IPS-18a (cell line): ENCODE measurements around the gene KCTD3.

Source experiments
- H3K27ac ChIP-seq: one replicate; pipeline ENCODE4 v1.5.1; 2013; ENCODE audit warnings: low read length
- H3K27me3 ChIP-seq: one replicate; pipeline ENCODE4 v1.6.1; 2013; ENCODE audit warnings: mild to moderate bottlenecking, low read length; ENCODE audit not compliant: control insufficient read depth, insufficient read depth
- H3K36me3 ChIP-seq: one replicate; pipeline ENCODE4 v1.6.1; 2013; ENCODE audit warnings: low read depth, low read length; ENCODE audit not compliant: control insufficient read depth
- H3K4me1 ChIP-seq: one replicate; pipeline ENCODE4 v1.6.1; 2013; ENCODE audit warnings: low read depth, low read length; ENCODE audit not compliant: control insufficient read depth
- H3K4me3 ChIP-seq: one replicate; pipeline ENCODE4 v1.5.1; 2013; ENCODE audit warnings: low read length
- H3K9ac ChIP-seq: one replicate; pipeline ENCODE4 v1.6.1; 2013; ENCODE audit warnings: mild to moderate bottlenecking, low read length, moderate library complexity
- H3K9me3 ChIP-seq: one replicate; pipeline ENCODE4 v1.6.1; 2013; ENCODE audit warnings: low read depth, low read length; ENCODE audit not compliant: control insufficient read depth

Gene KCTD3

DNA sequence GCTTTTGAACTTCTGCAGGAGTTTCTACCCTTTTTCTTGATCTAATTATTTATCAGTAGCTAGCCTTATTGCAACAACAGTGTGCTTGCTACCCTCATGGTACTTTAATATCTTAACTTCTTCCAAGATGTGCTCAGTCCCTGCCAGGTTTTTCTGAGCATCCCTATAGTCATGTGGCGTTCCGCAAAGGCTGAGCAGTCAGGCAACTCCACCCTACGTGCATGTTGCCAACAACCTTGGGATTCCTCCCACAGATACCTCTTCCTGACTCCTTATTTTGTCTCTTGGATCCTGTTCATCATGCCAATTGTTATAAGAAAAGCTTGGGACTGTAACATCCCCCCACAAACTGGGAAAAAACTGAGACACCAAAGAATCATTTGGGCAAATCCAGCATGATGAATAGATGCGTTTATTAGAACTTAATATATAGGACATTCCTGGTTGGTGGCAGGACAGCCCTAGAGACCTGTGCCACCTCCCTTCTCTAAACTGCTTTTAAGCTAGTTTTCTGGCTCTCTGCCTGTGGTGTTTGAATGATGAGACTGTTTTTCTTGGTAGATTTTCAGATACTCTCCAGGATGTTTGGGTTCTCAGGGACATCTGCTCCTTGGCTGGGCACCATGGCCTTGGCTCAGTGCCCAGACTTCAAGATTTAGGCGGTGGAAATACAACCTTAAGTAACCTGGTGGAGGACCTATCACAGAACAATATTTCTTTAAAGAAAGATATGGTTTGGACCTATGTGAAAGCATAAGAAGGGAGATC is 27.1 kb upstream of the KCTD3 start:
- no peaks in the 10 kb centered on the region for H3K4me1 ChIP-seq
- H3K9me3 ChIP-seq: peaks cover 5% of the 10 kb centered on the region
- no peak overlapping the region for H3K4me3 ChIP-seq
- no peaks in the 10 kb centered on the region for H3K36me3 ChIP-seq
- H3K27ac ChIP-seq: no peak overlapping the region
- H3K27me3 ChIP-seq: no peaks in the 10 kb centered on the region
- H3K9ac ChIP-seq: no peak overlapping the region

DNA sequence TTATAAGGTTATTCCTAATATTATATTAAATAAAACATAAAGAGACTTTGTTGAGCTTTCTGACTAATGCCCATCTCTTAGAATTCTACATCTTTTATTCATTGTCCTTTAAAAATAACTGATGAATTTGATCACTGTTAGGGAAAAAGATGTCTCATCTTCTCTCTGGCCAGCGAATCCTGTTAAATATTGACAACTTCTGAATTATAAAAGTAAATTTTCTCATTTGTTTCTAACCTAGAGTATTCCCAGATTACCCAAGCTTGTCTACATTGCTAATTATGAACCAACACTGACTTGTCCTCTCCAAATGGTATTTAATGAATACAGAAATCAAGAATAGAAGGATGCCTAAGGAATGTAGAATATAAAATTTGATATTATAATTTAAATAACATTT is 24.8 kb upstream of the KCTD3 start:
- no peaks in the 10 kb centered on the region for H3K4me1 ChIP-seq
- no peak overlapping the region for H3K27ac ChIP-seq
- H3K9me3 ChIP-seq: peaks cover 5% of the 10 kb centered on the region
- H3K4me3 ChIP-seq: no peak overlapping the region
- H3K9ac ChIP-seq: no peak overlapping the region
- H3K27me3 ChIP-seq: no peaks in the 10 kb centered on the region
- no peaks in the 10 kb centered on the region for H3K36me3 ChIP-seq

DNA sequence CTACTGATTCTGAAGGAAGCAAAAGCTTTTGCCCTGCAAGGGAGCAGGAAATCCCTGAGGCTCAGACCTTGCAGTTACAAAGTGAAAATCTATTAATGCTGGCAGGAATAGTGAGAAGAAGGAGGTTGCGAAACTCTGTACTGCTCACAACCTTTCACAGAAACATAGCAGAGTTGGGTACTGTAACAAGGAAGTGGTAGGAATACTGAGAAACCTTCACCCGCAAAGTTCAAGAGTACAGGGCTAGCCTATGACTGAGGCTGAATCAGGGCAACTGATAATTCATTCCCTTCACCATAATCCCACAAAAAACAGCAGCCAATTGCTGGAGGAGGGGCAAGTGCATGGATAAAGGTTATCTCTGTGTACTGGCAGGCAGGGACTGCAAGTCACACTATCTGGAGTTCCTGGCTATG is 23.9 kb upstream of the KCTD3 start:
- Histone ChIP-seq H3K27me3 (no peaks in the 10 kb centered on the region), H3K4me3 (no peak overlapping the region), H3K4me1 (no peaks in the 10 kb centered on the region), H3K27ac (no peak overlapping the region), H3K9ac (no peak overlapping the region), H3K36me3 (no peaks in the 10 kb centered on the region), H3K9me3 (peaks cover 5% of the 10 kb centered on the region)

DNA sequence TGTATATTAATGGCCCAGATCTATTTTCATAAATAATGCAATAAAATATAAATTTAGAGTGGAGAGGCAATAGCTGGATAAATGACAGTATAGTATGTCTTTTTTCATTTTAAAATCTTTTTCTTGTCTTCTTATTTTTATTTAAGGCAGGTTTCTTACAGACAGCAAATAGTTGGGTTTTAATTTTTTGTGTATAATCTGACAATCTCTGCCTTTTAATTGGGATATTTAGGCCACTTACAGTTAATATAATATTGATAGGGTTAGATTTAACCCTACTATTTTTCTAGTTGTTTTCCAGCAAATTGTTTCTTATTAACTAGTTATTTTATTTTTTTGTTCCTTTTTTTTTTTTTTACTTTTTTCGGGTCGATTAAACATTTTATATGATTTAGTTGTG is 23.3 kb upstream of the KCTD3 start:
- Histone ChIP-seq H3K27ac (no peak overlapping the region), H3K4me1 (no peaks in the 10 kb centered on the region), H3K9me3 (peaks cover 5% of the 10 kb centered on the region), H3K4me3 (no peak overlapping the region), H3K9ac (no peak overlapping the region), H3K36me3 (no peaks in the 10 kb centered on the region), H3K27me3 (no peaks in the 10 kb centered on the region)

DNA sequence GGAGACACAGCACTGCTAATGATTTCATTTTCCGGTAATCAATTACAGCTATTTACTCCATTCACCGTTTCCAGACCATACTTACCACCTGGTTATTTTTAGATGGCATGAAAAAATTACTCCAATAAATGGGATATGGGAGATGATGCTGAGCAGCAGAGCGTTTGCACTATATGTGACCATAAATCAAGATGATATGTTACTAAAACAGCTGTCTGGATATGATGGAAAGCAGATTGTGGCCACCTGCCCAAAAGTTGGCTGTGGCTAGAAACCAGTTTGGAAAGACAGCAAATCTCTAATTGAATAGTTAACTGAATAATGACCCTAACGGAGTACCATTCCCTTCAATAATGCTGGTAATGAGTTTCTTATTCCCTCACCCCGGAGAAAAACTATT is 22.5 kb upstream of the KCTD3 start:
- Histone ChIP-seq H3K4me3 (no peak overlapping the region), H3K4me1 (no peaks in the 10 kb centered on the region), H3K36me3 (no peaks in the 10 kb centered on the region), H3K27ac (no peak overlapping the region), H3K9me3 (peaks cover 5% of the 10 kb centered on the region), H3K27me3 (no peaks in the 10 kb centered on the region), H3K9ac (no peak overlapping the region)

DNA sequence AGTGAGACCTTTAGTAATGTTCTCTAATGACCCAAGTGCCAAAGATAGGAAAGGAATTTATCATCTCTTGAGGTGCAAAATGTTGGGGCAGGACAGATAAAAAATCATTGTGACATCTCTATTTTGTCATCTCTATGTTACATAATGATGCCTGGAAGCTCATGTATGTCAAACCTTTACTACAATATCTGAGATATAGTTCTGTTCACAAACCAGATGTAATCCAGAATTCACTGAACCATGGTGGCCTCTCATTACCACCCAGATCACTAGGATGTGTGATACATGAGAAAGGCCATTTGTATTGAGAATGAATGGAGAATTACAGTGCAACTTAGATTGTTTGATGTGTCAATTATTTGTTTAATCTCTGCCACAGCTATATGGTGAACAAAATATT is 22.0 kb upstream of the KCTD3 start:
- Histone ChIP-seq H3K9ac (no peak overlapping the region), H3K27ac (no peak overlapping the region), H3K36me3 (no peaks in the 10 kb centered on the region)

DNA sequence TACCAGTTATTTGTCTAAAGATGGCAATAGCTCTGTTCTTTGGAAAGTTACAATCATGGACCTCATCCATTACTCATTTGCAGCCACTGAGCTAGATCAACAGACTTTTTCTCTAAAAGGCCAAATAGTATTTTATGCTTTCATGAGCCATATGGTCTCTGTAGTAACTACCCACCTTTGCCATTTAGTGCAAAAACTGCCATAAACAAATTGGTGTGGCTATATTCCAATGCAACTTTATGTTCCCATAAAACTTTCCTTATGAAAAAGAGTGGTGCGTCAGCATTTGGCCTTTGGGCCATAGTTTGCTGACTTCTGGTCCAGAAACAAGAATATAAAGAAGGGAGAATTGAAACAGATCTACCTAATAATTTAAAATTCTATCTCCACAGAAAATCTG is 20.1 kb upstream of the KCTD3 start:
- no peak overlapping the region for H3K9ac ChIP-seq
- H3K4me1 ChIP-seq: no peaks in the 10 kb centered on the region
- H3K4me3 ChIP-seq: no peak overlapping the region
- no peaks in the 10 kb centered on the region for H3K27me3 ChIP-seq
- H3K36me3 ChIP-seq: no peaks in the 10 kb centered on the region
- peaks cover 5% of the 10 kb centered on the region for H3K9me3 ChIP-seq
- no peak overlapping the region for H3K27ac ChIP-seq

More for the DNA sequence above, 22.0 kb upstream of the KCTD3 start:
- H3K27me3 ChIP-seq: no peaks in the 10 kb centered on the region
- no peaks in the 10 kb centered on the region for H3K4me1 ChIP-seq
- no peak overlapping the region for H3K4me3 ChIP-seq
- H3K9me3 ChIP-seq: peaks cover 5% of the 10 kb centered on the region

DNA sequence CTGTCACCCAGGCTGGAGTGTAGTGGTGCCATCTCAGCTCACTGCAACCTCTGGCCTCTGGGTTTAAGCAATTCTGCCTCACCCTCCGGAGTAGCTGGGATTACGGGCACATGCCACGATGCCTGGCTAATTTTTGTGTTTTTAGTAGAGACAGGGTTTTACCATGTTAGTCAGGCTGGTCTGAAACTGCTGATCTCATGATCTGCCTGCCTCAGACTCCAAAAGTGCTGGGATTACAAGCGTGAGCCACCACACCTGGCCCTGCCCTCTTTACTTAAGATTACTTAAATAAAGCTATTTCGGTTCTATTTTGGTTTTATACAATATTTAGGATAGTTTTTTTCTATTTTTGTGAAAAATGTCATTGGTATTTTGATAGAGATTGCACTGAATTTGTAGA is 15.3 kb upstream of the KCTD3 start:
- no peaks in the 10 kb centered on the region for H3K4me1 ChIP-seq
- H3K36me3 ChIP-seq: no peaks in the 10 kb centered on the region
- no peaks in the 10 kb centered on the region for H3K27me3 ChIP-seq
- H3K27ac ChIP-seq: no peak overlapping the region
- no peaks in the 10 kb centered on the region for H3K9me3 ChIP-seq
- no peak overlapping the region for H3K4me3 ChIP-seq
- H3K9ac ChIP-seq: no peak overlapping the region

DNA sequence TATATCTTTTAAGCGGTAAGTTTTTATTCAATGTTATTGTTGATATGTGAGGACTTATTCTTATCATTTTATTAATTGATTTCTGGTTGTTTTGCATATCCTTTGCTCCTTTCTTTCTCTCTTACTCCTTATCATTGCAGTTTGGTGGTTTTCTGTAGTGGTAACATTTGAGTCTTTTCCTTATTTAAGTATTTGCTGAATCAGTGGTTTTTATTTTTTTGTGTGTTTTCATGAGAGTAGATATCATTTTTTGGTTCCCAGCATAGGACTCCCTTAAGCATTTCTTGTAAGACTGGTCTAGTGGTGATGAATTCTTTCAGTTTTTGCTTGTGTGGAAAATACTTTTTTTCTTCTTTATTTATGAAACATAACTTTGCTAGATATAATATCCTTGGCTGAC is 12.2 kb upstream of the KCTD3 start:
- no peaks in the 10 kb centered on the region for H3K4me1 ChIP-seq
- H3K9ac ChIP-seq: no peak overlapping the region
- no peak overlapping the region for H3K27ac ChIP-seq
- H3K27me3 ChIP-seq: no peaks in the 10 kb centered on the region
- no peak overlapping the region for H3K4me3 ChIP-seq
- H3K9me3 ChIP-seq: no peaks in the 10 kb centered on the region
- H3K36me3 ChIP-seq: no peaks in the 10 kb centered on the region

DNA sequence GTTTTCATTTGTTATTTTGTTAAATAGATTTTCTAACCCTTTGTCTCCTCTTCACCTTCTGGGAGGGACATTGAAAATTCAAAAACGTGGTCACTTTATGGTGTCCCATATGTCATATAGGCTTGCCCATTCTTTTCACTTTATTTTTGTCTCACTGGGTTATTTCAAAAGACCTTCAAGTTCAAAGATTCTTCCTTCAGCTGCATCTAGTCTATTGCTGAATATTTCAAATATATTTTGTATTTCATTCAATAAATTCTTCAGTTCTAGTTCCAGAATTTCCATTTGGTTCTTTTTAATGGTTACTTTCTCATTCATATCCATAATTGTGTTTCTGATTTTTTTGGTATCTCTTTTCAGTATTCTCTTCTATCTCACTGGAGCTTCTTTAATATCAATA is 11.6 kb upstream of the KCTD3 start:
- no peaks in the 10 kb centered on the region for H3K27me3 ChIP-seq
- H3K27ac ChIP-seq: no peak overlapping the region
- H3K9me3 ChIP-seq: no peaks in the 10 kb centered on the region
- no peaks in the 10 kb centered on the region for H3K36me3 ChIP-seq
- no peak overlapping the region for H3K9ac ChIP-seq
- no peak overlapping the region for H3K4me3 ChIP-seq
- H3K4me1 ChIP-seq: no peaks in the 10 kb centered on the region

DNA sequence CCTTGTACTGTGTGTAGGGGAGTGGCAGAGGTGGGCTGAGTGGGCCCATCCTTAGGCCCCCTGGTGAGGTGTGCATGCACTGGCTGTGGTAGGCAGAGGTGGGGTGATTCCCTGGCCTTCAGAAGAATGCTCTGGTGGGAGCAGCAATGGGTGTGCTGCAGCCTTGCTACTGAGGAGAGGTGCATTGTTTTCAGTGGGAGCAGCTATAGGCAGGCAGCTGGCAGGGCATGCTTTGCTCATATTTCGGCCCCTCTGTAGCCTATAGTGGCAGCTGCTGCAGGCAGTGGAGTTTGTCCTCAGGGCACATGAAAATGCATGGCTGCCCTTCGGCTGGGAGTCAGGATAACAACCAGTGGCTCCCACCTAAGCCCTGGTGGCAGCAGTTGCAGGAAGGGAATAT is 10.1 kb upstream of the KCTD3 start:
- no peaks in the 10 kb centered on the region for H3K9me3 ChIP-seq
- no peaks in the 10 kb centered on the region for H3K27me3 ChIP-seq
- H3K27ac ChIP-seq: no peak overlapping the region
- no peaks in the 10 kb centered on the region for H3K36me3 ChIP-seq
- no peak overlapping the region for H3K9ac ChIP-seq
- H3K4me1 ChIP-seq: no peaks in the 10 kb centered on the region
- H3K4me3 ChIP-seq: no peak overlapping the region

DNA sequence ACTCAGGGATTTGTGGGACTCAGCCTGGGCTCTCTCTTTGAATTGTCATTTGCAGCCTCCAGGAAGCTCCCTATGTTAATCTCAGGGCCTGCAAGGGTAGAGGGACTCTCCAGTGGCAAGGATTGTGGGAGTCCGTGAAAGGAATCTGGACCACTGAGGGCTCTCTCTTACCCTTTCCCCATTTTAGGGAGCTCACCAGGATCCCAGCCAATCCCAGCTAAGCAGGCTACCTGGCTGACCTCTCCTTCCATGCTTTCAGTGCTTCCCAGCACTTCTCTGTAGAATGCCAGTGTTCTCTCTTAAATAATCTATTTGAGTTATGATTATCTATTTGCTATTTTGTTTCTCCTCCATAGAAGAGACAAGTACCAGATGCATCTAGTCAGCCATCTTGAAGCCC is 9.6 kb upstream of the KCTD3 start:
- Histone ChIP-seq H3K27me3 (no peaks in the 10 kb centered on the region), H3K27ac (no peak overlapping the region), H3K9me3 (no peaks in the 10 kb centered on the region), H3K4me1 (no peaks in the 10 kb centered on the region), H3K4me3 (no peak overlapping the region), H3K36me3 (no peaks in the 10 kb centered on the region), H3K9ac (no peak overlapping the region)
